ENCODE measurements around the gene ARCN1.

ARCN1 gene

DNA sequence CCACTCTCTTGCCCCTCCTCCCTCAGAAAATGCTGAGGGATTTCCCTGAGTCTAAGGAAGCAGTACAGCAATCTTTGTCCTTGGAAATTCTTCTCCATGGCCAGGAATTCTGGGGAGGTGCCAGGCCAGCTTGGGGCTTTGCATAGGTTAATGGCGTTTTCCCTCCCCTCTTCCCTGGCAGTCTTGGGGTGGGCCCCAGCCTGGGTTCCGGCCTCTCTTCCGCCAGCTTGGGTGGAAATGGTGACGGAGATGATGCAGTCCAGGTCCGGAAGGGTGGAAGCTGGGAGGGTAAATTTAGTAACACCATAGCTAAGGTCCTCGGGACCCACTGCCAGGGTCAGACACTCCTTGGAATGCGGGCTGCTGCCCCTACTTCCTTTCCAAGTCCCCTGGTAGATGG is 40.2 kb downstream of the ARCN1 start:
- no peak overlapping the region for H3K27ac ChIP-seq

DNA sequence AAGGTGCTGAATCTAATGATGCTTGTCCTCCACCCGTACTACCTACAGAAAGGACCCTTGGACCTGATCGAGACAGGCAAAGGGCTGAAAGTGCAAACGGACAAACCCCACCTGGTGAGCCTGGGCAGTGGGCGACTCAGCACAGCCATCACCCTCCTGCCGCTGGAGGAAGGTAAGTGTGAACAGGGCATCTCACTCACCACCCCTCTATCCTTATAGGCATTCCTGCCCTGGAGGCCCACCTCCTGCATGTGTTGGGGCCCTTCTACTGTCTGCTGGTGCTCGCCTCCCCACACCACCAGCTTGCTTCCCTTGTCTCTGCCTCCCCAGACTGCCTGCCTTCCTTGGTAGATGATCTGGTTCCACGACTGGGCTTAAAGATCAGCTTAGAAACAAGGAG is 42.3 kb downstream of the ARCN1 start:
- no peak for TF ChIP-seq ZFX (IDR thresholded peaks at IDR 0.05; ENCODE audit: borderline replicate concordance)
- TF ChIP-seq, protein P1, sequence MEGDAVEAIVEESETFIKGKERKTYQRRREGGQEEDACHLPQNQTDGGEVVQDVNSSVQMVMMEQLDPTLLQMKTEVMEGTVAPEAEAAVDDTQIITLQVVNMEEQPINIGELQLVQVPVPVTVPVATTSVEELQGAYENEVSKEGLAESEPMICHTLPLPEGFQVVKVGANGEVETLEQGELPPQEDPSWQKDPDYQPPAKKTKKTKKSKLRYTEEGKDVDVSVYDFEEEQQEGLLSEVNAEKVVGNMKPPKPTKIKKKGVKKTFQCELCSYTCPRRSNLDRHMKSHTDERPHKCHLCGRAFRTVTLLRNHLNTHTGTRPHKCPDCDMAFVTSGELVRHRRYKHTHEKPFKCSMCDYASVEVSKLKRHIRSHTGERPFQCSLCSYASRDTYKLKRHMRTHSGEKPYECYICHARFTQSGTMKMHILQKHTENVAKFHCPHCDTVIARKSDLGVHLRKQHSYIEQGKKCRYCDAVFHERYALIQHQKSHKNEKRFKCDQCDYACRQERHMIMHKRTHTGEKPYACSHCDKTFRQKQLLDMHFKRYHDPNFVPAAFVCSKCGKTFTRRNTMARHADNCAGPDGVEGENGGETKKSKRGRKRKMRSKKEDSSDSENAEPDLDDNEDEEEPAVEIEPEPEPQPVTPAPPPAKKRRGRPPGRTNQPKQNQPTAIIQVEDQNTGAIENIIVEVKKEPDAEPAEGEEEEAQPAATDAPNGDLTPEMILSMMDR (IDR thresholded peaks at IDR 0.05): no peak
- H3K27ac ChIP-seq: no peak overlapping the region

More for the DNA sequence above, 40.2 kb downstream of the ARCN1 start:
- TF ChIP-seq, protein P1 (IDR thresholded peaks at IDR 0.05): no peak
- TF ChIP-seq ZFX (IDR thresholded peaks at IDR 0.05; ENCODE audit: borderline replicate concordance): no peak

DNA sequence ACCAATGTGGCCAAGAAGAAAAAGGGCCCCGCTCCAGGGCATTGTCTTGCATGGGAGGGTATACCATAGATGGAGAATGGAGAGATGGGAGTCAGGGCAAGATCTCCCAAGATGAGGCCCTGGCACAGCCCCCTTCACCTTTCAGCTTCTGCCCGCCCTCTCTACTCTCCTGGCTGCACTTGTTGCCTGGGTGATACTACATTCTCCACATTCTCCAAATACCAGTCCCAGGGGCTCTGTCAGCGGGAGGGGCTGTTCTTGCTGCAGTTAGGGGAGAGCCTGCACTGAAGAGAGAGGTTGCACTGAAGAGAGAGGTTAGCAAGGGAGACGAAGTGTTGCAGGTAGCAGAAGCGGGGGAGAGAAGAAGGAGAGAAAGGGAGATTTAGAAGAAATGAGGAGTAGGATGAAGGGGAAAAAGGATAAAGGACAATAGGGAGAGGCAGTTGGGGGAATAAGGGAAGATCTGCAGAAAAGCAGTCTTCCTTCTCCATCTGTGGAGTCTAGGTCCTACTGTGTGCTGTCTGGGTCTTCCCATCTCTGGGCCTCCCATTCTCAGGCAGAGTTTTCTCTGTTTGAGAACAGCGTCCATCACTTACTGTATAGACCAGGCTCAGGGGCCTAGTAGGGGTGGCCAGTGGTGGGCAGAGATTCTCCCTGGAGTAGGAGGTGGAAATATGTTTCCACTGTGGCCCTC is 43.2 kb downstream of the ARCN1 start:
- TF ChIP-seq ZFX (IDR thresholded peaks at IDR 0.05; ENCODE audit: borderline replicate concordance): no peak
- TF ChIP-seq, protein P1 (IDR thresholded peaks at IDR 0.05): no peak
- H3K27ac ChIP-seq: no peak overlapping the region

DNA sequence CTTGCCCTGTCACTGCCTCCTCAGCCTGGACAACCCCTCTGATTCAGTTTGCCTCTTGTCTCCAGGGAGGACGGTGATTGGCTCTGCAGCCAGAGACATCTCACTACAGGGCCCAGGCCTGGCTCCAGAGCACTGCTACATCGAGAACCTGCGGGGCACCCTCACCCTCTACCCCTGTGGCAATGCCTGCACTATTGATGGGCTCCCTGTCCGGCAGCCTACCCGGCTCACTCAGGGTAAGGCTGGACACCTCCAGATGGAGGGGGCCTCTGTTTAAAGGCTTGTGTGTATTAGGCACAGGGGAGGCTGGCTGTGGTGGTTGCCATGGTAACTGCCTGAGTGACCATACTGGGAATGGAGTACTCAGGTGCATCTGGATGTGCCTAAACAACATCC is 43.8 kb downstream of the ARCN1 start:
- TF ChIP-seq, protein P1 (IDR thresholded peaks at IDR 0.05): no peak
- no peak for TF ChIP-seq ZFX (IDR thresholded peaks at IDR 0.05; ENCODE audit: borderline replicate concordance)

DNA sequence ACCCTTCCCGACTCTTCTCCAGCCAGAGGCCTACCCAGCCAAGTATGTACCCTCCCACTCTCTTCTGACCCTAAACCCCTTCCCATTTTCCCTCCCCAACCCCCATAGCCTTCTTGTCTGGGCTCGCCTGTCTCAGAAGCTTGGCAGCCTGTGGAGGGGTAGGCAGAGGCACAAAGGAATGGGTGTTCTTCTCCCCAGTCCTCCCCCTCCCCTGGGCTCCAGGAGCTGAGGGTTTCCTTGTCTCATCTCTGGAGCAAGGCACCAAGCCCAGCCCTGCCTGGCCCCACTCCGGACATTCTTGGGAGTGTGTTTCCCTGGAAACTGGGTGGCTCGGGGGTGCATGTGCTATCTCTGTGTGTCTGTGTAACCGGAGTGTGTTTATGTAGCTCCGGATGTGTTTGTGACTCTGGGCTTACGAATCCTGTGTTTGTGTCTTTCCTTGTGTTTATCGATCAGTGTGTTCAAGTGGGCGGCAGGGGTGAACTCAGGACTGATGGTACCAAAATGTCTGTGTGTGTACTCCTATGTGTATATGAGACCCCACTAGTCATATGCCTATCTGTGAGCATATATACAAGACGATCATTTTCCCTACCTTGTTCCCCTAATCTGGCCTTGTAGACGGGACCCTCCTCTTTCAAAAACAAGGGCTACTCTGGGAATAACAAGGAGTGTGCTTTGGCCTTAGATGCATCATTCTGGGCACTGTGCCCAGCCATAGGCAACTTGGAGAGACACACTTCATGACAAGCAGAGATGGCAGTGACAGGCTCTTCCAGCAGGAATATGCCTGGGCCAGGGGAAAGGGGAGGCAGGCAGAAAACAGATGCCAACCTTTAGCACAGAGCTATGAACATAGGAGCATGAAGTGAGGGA is 46.1 kb downstream of the ARCN1 start:
- no peak for TF ChIP-seq ZFX (IDR thresholded peaks at IDR 0.05; ENCODE audit: borderline replicate concordance)
- TF ChIP-seq, protein P1 (IDR thresholded peaks at IDR 0.05): no peak
- H3K27ac ChIP-seq: no peak overlapping the region

More for the DNA sequence above, 43.8 kb downstream of the ARCN1 start:
- no peak overlapping the region for H3K27ac ChIP-seq

DNA sequence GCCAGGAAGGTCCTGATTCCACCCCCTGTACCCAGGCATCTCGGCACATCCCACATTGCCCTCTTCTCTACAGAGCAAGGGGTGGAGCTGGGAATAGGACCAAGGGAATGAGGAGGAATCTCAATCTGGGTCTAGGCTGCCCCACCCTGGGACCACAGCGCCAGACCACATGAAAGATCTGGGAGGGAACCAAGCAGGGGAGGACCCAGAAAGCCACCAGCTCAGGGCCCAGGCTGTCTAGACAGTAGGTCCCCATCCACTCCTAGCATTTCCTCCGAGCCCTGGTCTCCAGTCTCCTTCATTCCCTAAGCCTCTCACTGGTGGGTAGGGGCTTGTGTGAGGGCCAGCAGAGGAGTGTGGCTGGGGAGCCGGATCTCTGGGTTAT is 46.8 kb downstream of the ARCN1 start:
- TF ChIP-seq ZFX (IDR thresholded peaks at IDR 0.05; ENCODE audit: borderline replicate concordance): no peak
- TF ChIP-seq, protein P1 (IDR thresholded peaks at IDR 0.05): no peak
- no peak overlapping the region for H3K27ac ChIP-seq
